Activated gamma-delta T cell (primary cell): Measurements from ENCODE around the gene TTLL1.

ENCODE experiments used
- DNase-seq: peaks from one replicate; lab custom pipeline; 2025; lab: John Stamatoyannopoulos, UW
- total RNA-seq, 2 donors: gene quantifications; one replicate each; lab custom pipeline; 2026; lab: John Stamatoyannopoulos, UW

The TTLL1 gene
- 6.2 to 8.3 reads per million in 2 donors for total RNA-seq

GRCh38 chr22:43088984-43089717, at the start of gene TTLL1:
TTLL1 (minus strand) TSS chr22:43089391; CDS start chr22:43075586, 13,805 bp downstream.
- peak; percentile 82 for DNase-seq

GRCh38 chr22:43136801-43137200, 47.6 kb upstream of the TTLL1 start:
- DNase-seq, result no peak

GRCh38 chr22:43136255-43136654, 47.1 kb upstream of the TTLL1 start:
- no peak for DNase-seq

GRCh38 chr22:43135565-43135964, 46.4 kb upstream of the TTLL1 start:
- no peak for DNase-seq

GRCh38 chr22:43134553-43134952, 45.4 kb upstream of the TTLL1 start:
- no peak for DNase-seq

GRCh38 chr22:43133401-43133800, 44.2 kb upstream of the TTLL1 start:
- no peak for DNase-seq

- DNase-seq, result no peak
These were observed 42.7 kb upstream of the TTLL1 start for GRCh38 chr22:43131773-43132501.

- DNase-seq, result no peak
These were observed 40.5 kb upstream of the TTLL1 start for GRCh38 chr22:43129426-43130425.

- DNase-seq, result no peak
These were observed 39.8 kb upstream of the TTLL1 start for GRCh38 chr22:43128928-43129424.

GRCh38 chr22:43128116-43128515, 38.9 kb upstream of the TTLL1 start:
- DNase-seq, result no peak

- DNase-seq, result no peak
These were observed 38.1 kb upstream of the TTLL1 start for GRCh38 chr22:43127166-43127908.

- DNase-seq, result no peak
These were observed 37.4 kb upstream of the TTLL1 start for GRCh38 chr22:43126501-43127165.

GRCh38 chr22:43118953-43119458, 29.8 kb upstream of the TTLL1 start:
- DNase-seq, result no peak

GRCh38 chr22:43118024-43118849, 29.0 kb upstream of the TTLL1 start:
- no peak for DNase-seq

- no peak for DNase-seq
These were observed 27.7 kb upstream of the TTLL1 start for GRCh38 chr22:43116932-43117331.

- DNase-seq, result no peak
These were observed 25.8 kb upstream of the TTLL1 start for GRCh38 chr22:43114958-43115357.

GRCh38 chr22:43113526-43114251, 24.5 kb upstream of the TTLL1 start:
- no peak for DNase-seq

- no peak for DNase-seq
These were observed 21.9 kb upstream of the TTLL1 start for GRCh38 chr22:43110927-43111623.
